Epithelial cell of proximal tubule (primary cell): Measurements from ENCODE around the gene DPH3. TPM values are rescaled to one million over a fixed set of nuclear protein-coding genes. Genes with fewer than 3 reads are reported as not detected.
A peak's percentile ranks its signal among the peaks of the same experiment; 100 is the strongest.

ENCODE experiments used
- DNase-seq: peaks from one replicate; pipeline ENCODE4 v3.0.0-alpha.2; 2011; ENCODE audit warnings: low read depth
- H3K4me3 ChIP-seq: 2 replicates; pipeline ENCODE4 v1.5.1; 2011; ENCODE audit warnings: low read depth, mild to moderate bottlenecking, low read length
- CTCF ChIP-seq: conservative IDR thresholded peaks from 2 replicates; pipeline ENCODE4 v1.5.1; 2012; ENCODE audit warnings: low read depth, mild to moderate bottlenecking, low read length
- total RNA-seq: library from RNA; depleted of rRNA; stranded (reverse); fragments of >200 nt; gene quantifications from 2 replicates; pipeline ENCODE4 v1.2.3, GENCODE V29; 2015

DPH3 gene
- total RNA-seq, 1 donor from 2014 or later: 12.6 TPM

GRCh38 chr3:16251316-16252085 lies 13.2 kb downstream of the DPH3 start:
- TF ChIP-seq CTCF: no peak

GRCh38 chr3:16249886-16250285 lies 14.9 kb downstream of the DPH3 start:
- no peak for DNase-seq
- no peak for TF ChIP-seq CTCF
- H3K4me3 ChIP-seq: no peak overlapping the region

More at GRCh38 chr3:16251316-16252085, 13.2 kb downstream of the DPH3 start:
- DNase-seq: no peak
- H3K4me3 ChIP-seq: no peak overlapping the region

GRCh38 chr3:16249336-16249735 lies 15.4 kb downstream of the DPH3 start:
- DNase-seq: no peak
- no peak overlapping the region for H3K4me3 ChIP-seq
- peak; percentile 64 for TF ChIP-seq CTCF

GRCh38 chr3:16248556-16248955 lies 16.2 kb downstream of the DPH3 start:
- TF ChIP-seq CTCF: no peak
- no peak for DNase-seq
- no peak overlapping the region for H3K4me3 ChIP-seq

GRCh38 chr3:16247282-16248061 lies 17.3 kb downstream of the DPH3 start:
- DNase-seq: no peak
- peak; percentile 93 for TF ChIP-seq CTCF
- H3K4me3 ChIP-seq: no peak overlapping the region

GRCh38 chr3:16245609-16246008 lies 19.1 kb downstream of the DPH3 start:
- no peak for TF ChIP-seq CTCF
- no peak for DNase-seq
- H3K4me3 ChIP-seq: no peak overlapping the region
